ENCODE data around the gene TNFRSF18.

TNFRSF18 gene

DNA sequence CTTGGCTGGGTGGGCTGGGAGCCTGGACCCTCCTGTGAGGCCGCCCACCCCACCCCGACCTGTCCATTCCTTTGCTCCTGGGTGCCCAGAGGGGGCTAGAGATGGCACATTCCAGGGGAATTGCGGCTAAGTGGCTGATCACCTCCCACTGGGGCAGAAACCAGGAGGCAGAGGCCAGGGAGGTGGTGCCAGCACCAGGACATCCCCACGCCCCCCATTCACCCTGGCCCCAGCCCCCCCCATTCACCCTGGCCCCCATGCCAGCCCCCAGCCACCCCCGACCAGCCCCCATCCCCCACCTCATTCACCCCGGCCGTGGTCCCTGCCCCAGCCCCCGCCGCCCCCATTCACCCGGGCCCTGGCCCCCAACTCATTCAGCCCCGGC is 33.9 kb upstream of the TNFRSF18 start:
- DNase-seq = no peak

DNA sequence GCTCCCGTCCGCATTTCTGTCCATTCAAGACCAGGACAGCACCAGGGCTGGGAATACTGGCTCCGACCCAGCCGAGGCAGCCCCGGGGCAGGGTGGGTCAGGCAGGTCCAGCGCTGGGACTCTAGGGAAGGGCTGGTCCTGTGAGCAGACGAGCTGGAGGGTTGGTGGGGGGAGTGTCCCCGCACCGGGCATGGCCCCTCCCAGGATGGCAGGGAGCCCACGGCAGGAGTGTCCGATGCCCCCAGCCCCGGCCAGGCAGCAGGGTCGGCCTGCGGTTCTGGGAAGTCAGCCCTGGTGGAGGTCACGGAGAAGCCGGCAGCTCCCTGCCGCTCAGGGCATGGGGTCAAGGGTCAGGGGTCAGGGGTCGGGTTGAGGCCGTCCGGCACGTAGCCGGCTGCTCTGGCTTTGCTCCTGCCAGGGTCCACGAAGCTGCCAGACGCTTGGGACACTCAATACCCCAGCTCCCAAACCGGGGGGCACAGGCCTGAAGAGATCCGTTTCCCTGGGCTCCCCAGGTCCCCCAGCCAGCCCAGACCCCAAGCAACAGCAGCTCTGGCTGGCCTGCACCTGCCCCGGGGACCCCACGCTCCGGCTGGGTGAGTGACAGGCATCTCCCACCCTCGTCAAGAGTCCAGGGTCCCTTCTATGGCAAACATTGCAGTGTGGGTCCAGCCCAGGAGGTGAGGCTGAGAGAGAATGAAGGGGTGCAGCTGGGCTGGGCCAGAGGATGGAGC is 33.4 kb upstream of the TNFRSF18 start:
- DNase-seq = no peak

DNA sequence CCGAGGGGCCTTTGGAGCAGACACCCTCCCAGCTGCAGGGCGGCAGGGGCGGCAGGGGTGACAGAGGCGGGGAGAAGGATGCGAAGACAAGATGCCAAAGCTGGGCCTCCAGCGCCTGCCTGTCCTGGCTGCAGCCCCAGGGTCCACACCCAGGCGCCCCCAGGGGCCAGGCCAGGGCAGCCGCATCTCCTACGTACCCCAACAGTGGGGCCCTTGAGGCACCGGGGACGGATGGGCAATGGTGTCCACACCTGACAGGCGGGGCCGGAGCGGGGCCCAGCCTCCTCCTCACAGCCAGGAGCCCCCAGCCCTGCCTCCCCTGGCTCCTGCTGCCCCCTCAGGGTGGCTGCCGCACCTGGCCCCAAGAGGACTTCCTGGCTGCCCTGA is 32.8 kb upstream of the TNFRSF18 start:
- DNase-seq = no peak

DNA sequence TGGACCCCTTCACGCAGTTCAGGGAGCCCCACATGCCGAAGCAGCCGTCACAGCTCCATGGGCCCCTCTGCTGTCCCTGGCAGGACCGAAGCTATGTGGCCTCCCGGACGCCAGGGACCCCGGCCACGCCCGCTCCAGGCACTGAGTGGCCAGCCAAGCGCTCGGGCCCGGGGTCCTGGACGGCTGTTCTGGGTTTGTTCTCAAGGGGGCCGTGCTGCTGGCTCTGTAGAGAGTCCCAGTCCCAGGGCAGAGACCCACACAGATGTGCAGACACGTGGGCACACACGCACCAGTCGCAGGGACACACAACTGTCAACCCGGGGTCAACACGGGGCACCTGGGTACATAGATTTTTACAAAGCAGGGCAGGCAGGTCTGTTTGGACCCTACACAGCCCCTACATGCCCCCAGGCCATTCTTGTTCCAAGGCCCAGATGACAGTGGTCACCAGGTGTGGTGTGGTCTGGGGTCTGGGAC is 32.3 kb upstream of the TNFRSF18 start:
- DNase-seq = no peak

DNA sequence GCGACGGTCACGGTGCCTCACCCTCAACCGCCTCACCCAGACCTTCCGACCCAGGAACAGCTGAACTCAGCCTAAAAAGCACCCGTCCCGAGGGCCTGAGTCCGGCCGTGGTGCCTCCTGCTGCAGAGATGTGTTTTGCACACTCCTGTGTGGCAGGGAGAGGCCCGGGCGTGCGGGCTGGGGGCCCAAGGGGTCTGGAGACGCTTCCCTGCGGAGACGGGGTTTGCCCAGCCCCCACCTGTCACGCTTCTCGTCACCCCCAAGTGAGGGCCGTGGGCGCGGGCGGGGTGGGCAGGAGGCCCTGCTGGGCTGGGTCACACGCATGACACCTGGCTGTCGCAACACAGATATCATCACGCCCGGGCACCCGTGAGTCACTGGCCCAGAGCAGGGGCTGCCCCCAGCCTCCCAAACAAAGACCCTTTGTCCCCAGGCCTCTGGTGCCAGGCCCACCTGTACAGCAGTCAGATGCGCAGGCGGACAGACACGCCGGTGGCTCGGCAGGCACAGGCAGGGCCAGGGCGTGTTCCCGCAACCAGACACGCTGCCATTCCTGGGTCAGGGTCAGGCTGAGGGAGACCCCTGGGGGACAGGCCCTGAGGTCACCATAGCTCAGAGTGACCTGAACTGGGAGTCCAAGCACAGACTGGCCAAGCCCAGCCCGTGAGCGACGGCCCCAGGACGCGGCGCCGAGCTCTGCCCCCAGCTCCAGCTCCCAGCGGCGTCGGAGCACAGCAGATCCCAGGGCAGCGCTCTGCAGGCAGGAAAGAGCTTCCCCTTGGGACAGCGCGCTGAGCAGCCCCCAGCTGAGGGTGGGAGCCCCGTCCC is 31.7 kb upstream of the TNFRSF18 start:
- DNase-seq = no peak

DNA sequence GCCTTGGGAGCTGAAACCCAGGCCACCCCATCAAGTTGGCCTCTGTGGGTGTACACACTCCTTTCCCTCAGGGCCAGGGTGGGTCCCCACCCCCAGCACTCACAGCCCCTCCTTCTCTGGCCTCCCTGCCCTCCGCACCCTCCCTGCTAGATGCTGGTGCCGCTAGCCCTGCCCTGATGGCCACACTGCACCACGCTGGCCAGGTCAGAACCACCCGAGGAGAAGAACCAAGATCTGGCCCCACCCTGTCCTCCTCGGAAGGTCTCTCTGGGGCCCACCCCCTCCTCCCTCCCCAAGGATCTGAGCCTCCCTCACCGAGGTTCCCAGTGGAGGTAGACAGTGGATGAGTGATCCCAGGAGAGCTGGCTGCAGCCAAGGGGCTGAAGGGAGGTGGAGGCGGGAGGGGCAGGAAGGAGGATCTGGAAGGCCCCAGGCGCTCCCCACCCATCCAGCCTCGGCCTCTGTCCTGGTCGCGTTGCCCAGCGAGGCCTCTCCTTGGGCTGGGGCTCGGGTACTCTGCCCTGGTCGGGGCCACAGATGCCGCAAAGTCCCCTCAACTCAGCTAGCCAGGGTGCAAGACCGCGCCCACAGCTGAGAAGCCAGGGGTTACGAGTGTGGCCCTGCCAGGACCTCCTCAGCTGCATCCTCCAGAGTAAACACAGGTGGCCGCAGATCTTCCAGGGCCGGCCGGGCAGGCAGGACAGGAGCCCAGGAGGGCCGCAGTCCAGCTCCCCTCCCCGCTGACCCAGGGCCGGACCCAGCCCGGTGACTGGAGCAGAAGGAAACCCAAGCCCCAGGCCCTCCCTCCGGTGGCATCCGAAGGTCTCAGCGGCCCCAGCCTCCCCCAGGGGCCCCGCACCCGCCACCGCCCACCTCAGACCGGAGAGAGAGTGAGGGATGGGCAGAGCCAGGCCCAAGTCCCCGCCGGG is 30.8 kb upstream of the TNFRSF18 start:
- DNase-seq = no peak

DNA sequence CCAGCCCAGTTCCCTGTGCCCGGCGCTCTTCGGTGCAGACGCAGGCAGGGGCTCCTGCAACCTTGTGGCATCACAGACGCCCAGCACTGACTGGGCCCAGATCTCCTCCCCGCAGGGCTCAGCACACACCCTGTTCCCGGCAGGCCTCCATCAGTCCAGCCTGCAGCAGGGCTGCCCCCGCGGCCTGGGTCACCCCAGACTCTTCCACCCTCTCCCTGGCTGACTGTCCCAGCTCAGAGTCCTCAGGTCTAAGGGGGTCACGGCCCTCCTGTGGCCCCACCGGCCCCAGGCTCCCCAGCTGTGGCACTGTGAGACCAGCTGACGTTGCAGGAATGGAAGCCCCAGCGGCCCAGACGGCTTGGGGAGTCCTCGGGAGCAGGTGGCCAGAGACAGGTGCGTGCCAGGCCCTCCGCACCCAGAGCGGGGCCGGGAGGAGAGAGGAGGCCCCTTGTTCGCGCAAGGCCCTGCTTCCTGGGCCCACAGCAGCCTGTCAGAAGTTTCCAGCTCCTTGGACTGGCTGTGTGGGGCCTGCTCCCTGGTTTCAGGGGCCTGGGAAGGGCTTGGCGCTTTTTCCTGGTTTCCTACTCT is 29.9 kb upstream of the TNFRSF18 start:
- DNase-seq = no peak

DNA sequence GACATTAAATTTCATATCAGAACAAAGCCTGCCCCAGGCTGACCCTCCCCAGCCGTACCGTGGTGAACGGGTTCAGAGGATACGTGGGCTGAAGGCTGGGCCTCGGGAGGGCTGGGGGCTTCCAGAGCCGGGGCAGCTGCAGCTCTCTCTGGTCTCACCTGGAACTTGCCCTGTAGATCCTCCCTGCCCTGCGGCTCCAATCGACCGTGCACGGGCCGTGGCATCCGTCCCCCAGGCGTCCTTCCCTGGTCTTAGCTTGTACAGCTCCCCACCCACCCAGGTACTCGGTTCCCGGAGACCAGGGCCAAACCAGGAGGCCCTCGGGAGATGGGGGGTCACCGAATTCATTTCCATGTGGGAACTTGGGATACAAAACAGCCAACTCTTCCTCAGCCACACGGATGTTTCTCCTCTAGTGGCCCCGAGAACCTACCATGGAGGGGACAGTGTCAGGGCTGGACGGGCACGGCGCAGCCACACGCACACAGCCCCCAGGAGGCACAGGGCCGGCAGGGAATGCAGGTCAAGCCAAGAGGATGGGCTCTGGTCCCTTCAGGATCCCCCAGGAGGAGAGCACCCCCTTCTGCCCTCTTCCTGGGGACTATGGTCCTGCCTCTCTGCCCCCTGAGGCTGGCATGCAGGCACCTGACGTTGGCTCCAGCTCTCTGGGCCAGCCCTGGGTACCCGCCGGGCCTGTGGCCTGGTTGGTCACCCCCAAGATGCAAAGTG is 28.8 kb upstream of the TNFRSF18 start:
- DNase-seq = no peak

DNA sequence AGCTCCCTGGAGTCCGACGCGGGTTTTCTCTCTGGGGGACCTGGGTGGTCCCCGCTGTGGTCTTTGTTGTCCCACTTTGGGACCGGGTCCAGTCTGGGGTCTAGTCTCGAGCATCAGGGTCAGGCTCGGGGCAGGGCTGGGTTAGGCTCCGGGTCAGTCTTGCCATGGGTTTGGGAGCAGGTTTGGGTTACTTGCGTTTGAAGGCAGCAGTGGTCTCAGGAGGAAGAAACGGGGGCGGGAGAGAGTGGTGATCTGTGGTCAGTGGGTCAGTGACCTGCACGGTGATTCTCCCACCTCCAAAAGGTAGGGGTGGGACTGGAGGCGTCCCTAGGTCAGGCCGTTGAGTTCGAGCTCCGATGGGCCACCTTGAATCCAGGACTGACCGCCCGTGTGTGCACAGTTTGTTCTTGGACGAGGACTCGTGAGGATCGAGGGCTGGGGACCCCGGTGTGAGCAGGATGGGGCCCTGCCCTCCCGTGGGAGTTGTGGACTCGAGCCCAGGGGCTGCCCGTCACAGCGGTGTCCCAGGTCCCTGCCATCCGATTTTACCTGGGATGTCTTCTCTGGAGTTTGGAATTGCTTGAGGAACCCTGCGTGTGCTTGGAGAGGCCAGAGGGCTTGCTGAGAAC is 27.9 kb upstream of the TNFRSF18 start:
- no peak for DNase-seq

DNA sequence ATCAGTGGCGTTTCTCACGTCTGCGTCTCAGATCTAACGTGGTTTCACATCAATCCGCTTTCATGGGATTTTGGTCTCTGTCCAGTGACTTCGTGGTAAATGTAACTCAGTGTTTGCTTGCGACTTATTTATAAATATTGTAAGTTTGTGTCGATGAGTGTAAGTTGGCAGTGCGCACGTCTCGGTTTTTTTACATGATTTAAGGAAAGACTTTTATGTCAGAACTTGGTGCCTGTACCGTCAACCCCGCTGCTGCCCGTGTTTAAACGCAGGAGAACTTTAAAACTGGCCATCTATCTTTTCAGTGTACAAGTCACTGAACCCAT is 27.1 kb upstream of the TNFRSF18 start:
- no peak for DNase-seq

DNA sequence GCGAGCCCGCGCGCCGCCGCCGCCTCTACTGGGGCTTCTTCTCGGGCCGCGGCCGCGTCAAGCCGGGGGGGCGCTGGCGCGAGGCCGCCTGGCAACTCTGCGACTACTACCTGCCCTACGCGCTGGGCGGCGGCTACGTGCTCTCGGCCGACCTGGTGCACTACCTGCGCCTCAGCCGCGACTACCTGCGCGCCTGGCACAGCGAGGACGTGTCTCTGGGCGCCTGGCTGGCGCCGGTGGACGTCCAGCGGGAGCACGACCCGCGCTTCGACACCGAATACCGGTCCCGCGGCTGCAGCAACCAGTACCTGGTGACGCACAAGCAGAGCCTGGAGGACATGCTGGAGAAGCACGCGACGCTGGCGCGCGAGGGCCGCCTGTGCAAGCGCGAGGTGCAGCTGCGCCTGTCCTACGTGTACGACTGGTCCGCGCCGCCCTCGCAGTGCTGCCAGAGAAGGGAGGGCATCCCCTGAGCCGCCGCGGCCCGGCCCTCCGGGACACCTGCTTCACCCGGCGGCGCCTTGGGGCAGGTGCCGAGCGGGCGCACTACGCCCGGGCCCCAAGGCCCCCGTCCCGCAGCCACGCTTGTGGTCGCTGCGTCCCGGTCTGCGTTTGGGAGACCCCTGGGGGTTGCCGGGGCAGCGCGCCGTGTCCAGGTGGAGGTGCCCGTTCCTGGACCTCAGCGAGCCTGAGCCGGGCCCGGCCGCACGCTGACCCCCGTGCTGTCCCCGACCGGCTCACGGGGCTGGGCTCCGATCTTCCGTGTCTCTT is 26.6 kb upstream of the TNFRSF18 start:
- no peak for DNase-seq

DNA sequence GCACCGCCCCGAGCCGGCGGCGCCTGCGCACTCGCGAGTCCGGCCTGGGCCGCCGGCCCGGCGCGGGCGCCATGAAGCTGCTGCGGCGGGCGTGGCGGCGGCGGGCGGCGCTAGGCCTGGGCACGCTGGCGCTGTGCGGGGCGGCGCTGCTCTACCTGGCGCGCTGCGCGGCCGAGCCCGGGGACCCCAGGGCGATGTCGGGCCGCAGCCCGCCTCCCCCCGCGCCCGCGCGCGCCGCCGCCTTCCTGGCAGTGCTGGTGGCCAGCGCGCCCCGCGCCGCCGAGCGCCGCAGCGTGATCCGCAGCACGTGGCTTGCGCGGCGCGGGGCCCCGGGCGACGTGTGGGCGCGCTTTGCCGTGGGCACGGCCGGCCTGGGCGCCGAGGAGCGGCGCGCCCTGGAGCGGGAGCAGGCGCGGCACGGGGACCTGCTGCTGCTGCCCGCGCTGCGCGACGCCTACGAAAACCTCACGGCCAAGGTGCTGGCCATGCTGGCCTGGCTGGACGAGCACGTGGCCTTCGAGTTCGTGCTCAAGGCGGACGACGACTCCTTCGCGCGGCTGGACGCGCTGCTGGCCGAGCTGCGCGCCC is 25.9 kb upstream of the TNFRSF18 start, which contains the start of gene B3GALT6:
TSS of gene B3GALT6 (plus strand) at position 30 of the 588 bp plus-strand sequence. CDS start at position 72, 42 bp downstream.
- no peak for DNase-seq

DNA sequence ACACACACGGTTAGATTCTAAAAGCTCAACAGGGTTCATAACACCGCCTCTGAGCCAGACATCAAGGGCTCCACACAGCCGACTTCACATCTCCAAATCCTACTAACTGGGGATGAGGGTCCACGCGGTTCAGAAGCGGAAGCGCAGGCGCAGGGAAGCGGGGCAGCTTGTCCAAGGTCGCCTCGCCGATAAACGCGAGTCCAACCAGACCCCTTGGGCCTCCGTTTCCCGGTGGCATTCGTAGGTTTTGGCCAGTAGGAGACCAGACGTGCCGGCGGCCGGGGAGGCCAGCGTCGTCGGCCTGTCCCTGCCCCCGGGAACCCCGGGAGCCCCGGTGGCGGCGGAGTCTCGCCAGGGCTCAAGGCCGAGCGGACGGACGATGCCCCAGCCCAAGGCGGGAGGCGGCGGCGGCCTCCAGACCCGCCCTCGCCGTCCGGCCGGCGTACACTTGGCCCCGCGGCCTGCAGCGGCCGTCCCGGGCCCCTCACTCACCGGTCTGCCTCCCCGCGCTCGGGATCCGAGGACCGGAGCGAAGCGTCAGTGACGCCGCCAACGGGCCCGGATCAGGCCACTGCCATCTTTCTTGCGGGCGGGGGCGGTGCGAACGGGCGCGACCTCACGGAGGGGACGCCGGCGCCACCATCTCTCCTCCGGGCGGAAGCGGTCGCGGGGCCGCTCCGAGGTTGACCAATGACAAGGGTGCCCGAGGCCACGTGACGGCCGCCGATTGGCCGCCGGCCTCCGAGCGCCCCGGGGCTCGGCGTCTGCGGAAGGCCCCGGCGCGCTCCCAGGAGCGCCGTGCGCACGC is 25.2 kb upstream of the TNFRSF18 start, which contains the start of gene SDF4:
TSS of gene SDF4 (minus strand) at position 602 of the 808 bp plus-strand sequence. CDS start 3,229 bp downstream, outside the sequence.
- peak; percentile 96 for DNase-seq

DNA sequence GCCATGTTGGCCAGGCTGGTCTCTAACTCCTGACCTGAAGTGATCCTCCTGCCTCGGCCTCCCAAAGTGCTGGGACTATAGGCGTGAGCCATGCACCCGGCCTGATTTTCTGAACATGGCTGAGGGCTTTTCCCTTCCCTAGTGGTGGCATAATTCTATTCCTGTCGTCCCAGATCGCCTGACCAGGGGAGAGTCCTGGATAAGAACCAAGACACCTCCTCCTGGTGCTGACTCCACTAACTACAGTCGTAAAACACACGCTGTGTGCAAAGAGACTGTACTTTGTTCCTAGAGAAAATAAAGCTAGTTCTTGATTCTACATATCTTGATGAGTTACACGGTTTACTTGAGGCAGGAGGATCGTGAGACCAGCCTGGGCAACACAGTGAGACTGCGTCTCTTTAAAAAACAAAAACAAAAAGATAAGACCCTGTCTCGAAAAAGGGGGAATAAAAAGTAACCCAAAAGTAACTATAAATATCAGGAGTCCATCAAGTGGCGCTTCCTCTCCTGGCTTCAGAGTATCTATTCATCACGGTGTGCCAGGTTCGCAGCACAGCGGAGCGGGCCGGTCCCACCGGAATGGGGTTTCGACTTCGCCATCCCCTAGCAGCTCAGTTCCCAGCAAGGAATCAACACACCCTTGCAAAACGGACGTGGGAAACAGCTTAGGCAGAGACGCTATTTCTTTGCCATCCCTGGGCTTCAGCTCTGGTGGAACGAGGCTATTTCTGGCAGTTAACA is 24.4 kb upstream of the TNFRSF18 start:
- peak; percentile 31 for DNase-seq

DNA sequence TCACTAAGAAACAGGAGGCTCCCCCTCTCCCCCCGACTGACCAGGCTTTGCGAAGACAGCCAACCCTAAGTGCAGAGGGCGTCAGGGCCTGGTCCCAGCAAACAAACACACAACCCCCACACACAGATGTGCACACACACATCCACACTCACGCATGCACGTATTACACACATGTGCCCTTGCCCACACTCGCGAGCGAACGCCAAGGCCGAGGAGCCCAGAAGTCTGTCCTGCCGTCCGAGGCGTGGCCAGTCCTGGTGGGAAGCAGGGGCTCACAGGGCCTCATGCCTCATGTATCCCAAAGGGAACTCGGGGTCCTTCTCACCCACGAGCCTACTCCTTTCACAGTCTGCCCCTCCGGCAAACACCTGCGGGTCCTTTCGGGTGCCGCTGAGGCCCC is 23.4 kb upstream of the TNFRSF18 start:
- no peak for DNase-seq

DNA sequence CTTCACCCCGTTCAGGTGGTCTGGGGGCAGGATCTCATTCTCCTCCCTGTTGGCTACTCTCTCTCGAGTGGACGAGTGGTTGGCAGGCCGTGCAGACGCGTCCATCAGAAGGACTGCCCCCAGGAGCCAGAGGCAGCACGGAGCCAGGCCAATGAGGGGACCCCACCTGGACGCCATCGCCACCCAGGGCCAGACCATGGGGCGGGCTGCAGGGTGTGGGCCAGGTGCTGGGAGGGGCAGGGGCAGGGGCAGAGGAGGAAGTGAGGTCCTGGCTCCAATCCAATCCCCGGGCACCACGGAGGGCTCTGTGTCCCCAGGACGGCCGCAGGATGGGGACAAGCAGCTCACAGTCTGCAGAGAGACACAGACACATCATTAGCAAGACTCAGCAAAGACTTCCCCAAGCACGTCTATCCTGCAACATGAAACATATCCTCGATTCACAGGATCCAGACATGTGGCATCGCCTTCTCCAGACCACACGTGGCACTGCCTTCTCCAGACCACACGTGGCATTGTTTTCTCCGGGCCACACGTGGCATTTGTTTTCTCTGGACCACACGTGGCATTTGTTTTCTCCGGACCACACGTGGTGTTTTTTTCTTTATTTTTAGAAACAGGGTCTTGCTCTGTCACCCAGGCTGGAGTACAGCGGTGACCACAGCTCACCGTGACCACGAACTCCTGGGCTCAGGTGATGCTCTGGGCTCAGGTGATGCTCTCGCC is 22.4 kb upstream of the TNFRSF18 start:
- DNase-seq = no peak

DNA sequence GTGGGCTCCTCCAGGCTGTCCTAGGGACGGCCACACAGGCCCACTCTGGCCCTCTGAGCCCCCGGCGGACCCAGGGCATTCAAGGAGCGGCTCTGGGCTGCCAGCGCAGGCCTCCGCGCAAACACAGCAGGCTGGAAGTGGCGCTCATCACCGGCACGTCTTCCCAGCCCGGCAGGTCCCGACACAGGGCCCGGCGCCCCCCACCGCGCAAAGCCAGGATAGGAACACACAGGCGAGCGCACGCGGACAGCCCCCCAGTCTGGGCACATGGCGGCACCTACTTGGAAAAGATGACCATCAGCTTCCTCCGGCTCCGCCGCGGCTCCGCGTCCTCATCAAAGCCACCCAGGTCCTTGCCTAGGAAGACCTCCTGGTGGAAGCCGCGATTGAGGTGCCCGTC is 21.8 kb upstream of the TNFRSF18 start:
- DNase-seq = no peak

DNA sequence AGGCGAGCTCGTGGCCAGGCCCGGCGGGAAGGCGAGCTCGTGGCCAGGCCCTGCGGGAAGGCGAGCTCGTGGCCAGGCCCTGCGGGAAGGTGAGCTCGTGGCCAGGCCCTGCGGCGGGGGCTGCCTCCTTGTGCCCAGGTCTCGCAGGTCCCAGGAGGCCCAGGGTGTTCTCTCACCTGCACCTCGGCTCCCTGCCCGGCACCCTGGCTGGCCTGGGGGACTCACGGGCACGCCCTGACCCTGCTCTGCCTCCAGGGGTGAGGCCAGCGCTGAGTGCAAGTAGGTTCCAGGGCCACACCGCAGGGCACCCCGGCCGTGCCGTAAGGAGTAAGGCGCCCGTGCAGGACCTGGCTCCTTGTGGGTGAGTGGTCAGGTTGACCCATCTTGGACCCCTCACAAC is 21.0 kb upstream of the TNFRSF18 start:
- no peak for DNase-seq

All from CD4-positive, alpha-beta T cell treated with Interleukin-17A for 4 hours (primary cell).